Astrocyte (in vitro differentiated cells and primary cell): Measurements from ENCODE around the gene GMDS.

Experiments used
- CTCF ChIP-seq: IDR thresholded peaks from 2 replicates; pipeline ENCODE4 v1.5.1; 2011; ENCODE audit warnings: low read depth, mild to moderate bottlenecking, inconsistent platforms, low read length, moderate library complexity; ENCODE audit not compliant: insufficient read depth
- EZH2 ChIP-seq: IDR thresholded peaks from 2 replicates; pipeline ENCODE4 v1.6.1; 2012; ENCODE audit warnings: mild to moderate bottlenecking, low read length, inconsistent platforms; ENCODE audit not compliant: insufficient read depth

GRCh38 chr6:1679688-1680068 lies 565.7 kb downstream of the GMDS start:
- TF ChIP-seq EZH2 (no peak), CTCF (no peak)
